ENCODE data around the gene CCDC146. TPM values are rescaled to one million over a fixed set of nuclear protein-coding genes. Genes with fewer than 3 reads are reported as not detected.
A peak's percentile ranks its signal among the peaks of the same experiment; 100 is the strongest.
"Not testable (repeated sequence)": the region's sequence is repeated elsewhere in the genome, so short reads cannot be mapped to it uniquely, and the experiment has no call there.

The CCDC146 gene
- total RNA-seq, 4 donors from 2014 or later: 14.7 to 23.6 (median 17.6) TPM

- 94 to 95% methylated on average over 2 of the region's 2 CpGs for WGBS, 2 donors
- Histone ChIP-seq H3K4me1 (peaks cover 0 to 3% (median 0%) of the 10 kb centered on the region in 4 donors), H3K4me3 (no peak overlapping the region), H3K9me3 (peaks cover 0 to 6% (median 0%) of the 10 kb centered on the region in 4 donors), H3K36me3 (peaks cover 0 to 3% (median 0%) of the 10 kb centered on the region in 3 donors), H3K27ac (no peak overlapping the region), H3K27me3 (no peaks in the 10 kb centered on the region)
- DNase-seq (ENCODE audit: low spot score in 2 of 2): no peak
- TF ChIP-seq EP300 (IDR thresholded peaks at IDR 0.05) (no peak), POLR2A (IDR thresholded peaks at IDR 0.05) (no peak), CTCF (IDR thresholded peaks at IDR 0.05) (no peak)
Observed at GRCh38 chr7:77217474-77218185, 95.2 kb downstream of the CCDC146 start.

GRCh38 chr7:77219701-77220331, 97.4 kb downstream of the CCDC146 start:
- not testable (repeated sequence) for H3K27me3 ChIP-seq
- H3K4me1 ChIP-seq: peaks cover 0 to 11% (median 0%) of the 10 kb centered on the region in 4 donors
- WGBS, 2 donors: 90 to 91% methylated on average over 10 of the region's 10 CpGs

GRCh38 chr7:77222065-77222464, 99.7 kb downstream of the CCDC146 start:
- Histone ChIP-seq H3K36me3 (peaks cover 0 to 3% (median 0%) of the 10 kb centered on the region in 3 donors), H3K9me3 (peaks cover 0 to 6% (median 0%) of the 10 kb centered on the region in 4 donors), H3K4me1 (peaks cover 0 to 16% (median 0%) of the 10 kb centered on the region in 4 donors), H3K27ac (peak overlapping the region in 1 of 4 donors; percentile 36), H3K27me3 (no peaks in the 10 kb centered on the region), H3K4me3 (no peak overlapping the region)
- no peak for DNase-seq (ENCODE audit: low spot score in 2 of 2)
- no peak for TF ChIP-seq EP300 (IDR thresholded peaks at IDR 0.05)
- TF ChIP-seq CTCF (IDR thresholded peaks at IDR 0.05): no peak
- no peak for TF ChIP-seq POLR2A (IDR thresholded peaks at IDR 0.05)
- 47 to 59% methylated on average over 4 of the region's 4 CpGs for WGBS, 2 donors

More at GRCh38 chr7:77219701-77220331, 97.4 kb downstream of the CCDC146 start:
- DNase-seq (ENCODE audit: low spot score in 2 of 2); H3K4me3 ChIP-seq; H3K9me3 ChIP-seq; H3K36me3 ChIP-seq; H3K27ac ChIP-seq: not testable (repeated sequence)

GRCh38 chr7:77222819-77223218, 100.4 kb downstream of the CCDC146 start:
- Histone ChIP-seq H3K27me3 (no peaks in the 10 kb centered on the region), H3K4me1 (peaks cover 0 to 16% (median 0%) of the 10 kb centered on the region in 4 donors), H3K4me3 (no peak overlapping the region), H3K36me3 (peaks cover 0 to 3% (median 0%) of the 10 kb centered on the region in 3 donors), H3K9me3 (peaks cover 0 to 6% (median 0%) of the 10 kb centered on the region in 4 donors), H3K27ac (peak overlapping the region in 1 of 4 donors; percentile 36)
- DNase-seq (ENCODE audit: low spot score in 2 of 2): no peak
- TF ChIP-seq EP300 (IDR thresholded peaks at IDR 0.05) (no peak), POLR2A (IDR thresholded peaks at IDR 0.05) (no peak), CTCF (IDR thresholded peaks at IDR 0.05) (no peak)
- WGBS, 2 donors: 74 to 82% methylated on average over 4 of the region's 4 CpGs

GRCh38 chr7:77223261-77223660, 100.8 kb downstream of the CCDC146 start:
- Histone ChIP-seq H3K4me3 (no peak overlapping the region), H3K4me1 (peaks cover 0 to 16% (median 0%) of the 10 kb centered on the region in 4 donors), H3K9me3 (peaks cover 0 to 6% (median 0%) of the 10 kb centered on the region in 4 donors), H3K27ac (no peak overlapping the region), H3K36me3 (peaks cover 0 to 3% (median 0%) of the 10 kb centered on the region in 3 donors), H3K27me3 (no peaks in the 10 kb centered on the region)
- TF ChIP-seq POLR2A (IDR thresholded peaks at IDR 0.05) (no peak), EP300 (IDR thresholded peaks at IDR 0.05) (no peak), CTCF (IDR thresholded peaks at IDR 0.05) (no peak)
- no peak for DNase-seq (ENCODE audit: low spot score in 2 of 2)
- 55 to 66% methylated on average over 2 of the region's 2 CpGs for WGBS, 2 donors
